HG02884 (cell line): ENCODE results near the gene ZMAT5.

Source experiments
- ATAC-seq: cut with Tn5 transposase; IDR thresholded peaks from one replicate; pipeline ENCODE4 v1.9.1; 2021; ENCODE audit warnings: mild to moderate bottlenecking, moderate library complexity; ENCODE audit not compliant: unreplicated experiment

ZMAT5 gene

DNA sequence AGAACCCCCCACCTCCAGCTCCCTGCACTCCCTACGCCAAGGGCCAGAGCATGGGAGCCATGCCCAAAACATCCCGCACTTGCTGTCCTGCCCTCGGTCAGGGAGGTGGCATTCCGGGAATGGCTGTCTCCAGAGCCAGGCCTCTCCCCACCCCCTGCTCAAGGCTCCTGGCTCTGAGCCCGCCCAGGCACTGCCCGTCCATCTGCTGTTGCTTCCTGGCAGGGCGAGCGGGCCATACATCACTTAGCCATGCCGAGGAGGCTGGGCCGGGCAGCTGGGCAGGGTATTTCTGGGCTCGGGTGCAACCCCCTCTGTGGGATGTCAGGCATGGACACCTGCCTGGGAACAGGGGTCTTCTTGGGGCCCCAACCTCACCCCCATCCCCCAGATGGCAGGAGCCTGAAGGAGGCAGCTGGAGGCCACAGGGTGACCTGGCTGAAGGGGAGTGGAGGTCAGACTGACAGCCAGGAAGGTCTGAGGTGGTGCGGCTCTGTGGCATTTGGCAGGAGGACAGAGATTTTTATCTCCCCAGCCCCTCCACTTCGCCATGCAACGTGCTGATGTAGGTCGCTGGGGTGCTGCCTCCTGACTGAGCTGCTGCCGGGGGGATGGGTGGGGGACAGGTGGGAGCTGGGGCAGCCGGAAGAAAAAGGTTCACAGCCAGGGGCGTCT, 55.7 kb downstream of the ZMAT5 start:
- ATAC-seq: no peak

DNA sequence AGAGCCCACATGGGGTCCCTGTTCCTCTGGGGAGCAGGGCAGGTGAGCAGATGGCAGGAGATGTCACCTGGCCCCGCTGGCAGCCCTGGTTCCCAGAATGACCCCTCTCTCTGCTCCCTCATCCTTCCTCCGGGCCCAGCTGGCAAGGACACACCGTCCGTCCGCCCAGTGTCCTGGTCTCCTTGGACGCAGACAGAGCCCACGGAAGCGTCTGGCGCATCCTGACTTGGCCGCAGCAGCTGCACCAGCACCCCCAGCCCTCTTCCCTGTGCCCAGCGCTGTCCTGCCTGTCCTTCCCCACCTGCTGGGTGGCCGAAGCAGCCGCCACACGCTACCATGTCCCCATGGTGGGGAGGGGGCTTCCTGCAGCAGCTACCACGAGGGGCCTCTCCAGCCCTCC, 56.6 kb downstream of the ZMAT5 start:
- ATAC-seq: no peak

DNA sequence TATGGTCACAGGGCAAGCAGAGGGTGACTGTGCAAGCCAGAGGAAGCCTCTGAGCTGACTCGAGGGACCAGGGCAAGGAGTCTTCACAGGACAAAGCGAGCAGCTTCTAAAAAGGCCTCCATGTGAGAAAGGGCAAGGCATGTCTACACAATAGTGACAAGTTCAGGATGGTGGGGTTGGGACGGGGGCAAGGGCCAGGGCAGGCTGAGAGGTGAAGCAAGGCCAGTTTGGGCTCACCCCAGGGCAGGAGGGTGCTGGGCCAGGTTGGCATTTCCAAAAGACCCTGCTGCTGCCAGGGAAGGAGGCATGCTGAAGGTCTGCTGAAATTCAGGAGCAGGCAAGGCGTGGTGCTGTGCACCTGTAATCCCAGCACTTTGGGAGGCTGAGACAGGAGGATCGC, 59.3 kb downstream of the ZMAT5 start:
- no peak for ATAC-seq

DNA sequence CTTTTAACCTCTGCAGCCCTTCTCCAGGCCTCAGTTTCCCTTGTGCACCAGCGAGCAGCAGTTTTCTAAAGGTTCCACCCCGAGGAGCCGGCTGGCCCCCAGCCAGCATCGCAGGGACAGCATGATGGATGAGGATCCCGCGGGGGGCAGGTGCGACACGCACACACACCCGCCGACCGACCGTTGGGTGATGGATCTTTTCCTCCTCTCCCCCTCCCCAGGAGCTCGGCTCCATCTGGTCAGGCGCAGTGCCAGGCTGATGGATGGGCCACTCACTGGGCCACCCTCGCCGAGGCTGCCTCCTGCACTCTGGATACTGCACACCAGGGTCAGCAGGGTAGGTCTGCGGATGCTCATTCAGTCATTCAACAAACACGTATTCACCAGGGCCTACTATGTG, 59.8 kb downstream of the ZMAT5 start:
- no peak for ATAC-seq

DNA sequence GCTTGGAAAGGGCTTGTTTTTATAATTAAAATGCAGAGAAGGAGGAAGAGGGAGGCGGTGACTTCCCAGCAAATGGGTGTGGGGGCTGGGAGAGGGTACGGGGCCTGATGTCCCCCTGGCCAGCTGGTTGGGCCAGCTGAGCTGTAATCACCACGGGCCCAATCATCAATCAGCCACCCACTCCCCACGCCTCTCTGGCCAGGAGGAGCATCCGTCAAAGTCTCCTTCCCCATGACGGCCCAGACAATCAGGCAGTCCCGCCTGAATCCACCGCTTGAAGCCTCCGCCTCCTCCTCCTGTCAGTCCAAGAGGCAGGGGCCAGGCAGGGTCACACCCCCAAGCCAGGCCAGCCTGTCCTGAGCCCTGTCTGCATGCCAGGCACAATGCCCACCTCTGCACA, 60.3 kb downstream of the ZMAT5 start:
- ATAC-seq: no peak

DNA sequence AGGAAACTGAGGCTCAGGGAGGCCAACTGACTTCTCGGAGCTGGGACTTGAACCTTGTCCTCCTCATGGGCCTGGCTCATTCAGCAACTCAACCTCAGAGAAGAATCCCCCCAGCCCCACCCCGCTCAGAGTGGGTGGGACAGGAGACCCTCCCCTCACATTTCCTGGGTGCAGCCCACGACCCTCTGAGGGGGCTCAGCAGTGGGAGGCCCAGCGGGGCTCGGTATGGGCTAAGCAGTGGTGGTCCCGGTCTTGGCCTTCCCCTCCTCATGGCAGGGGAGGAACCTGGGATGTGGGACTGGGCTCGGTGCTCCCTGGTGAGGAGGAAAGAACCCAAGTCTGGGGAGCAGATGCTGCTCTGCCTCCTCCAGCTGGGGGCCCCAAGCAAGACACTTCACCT, 61.2 kb downstream of the ZMAT5 start:
- ATAC-seq: no peak

DNA sequence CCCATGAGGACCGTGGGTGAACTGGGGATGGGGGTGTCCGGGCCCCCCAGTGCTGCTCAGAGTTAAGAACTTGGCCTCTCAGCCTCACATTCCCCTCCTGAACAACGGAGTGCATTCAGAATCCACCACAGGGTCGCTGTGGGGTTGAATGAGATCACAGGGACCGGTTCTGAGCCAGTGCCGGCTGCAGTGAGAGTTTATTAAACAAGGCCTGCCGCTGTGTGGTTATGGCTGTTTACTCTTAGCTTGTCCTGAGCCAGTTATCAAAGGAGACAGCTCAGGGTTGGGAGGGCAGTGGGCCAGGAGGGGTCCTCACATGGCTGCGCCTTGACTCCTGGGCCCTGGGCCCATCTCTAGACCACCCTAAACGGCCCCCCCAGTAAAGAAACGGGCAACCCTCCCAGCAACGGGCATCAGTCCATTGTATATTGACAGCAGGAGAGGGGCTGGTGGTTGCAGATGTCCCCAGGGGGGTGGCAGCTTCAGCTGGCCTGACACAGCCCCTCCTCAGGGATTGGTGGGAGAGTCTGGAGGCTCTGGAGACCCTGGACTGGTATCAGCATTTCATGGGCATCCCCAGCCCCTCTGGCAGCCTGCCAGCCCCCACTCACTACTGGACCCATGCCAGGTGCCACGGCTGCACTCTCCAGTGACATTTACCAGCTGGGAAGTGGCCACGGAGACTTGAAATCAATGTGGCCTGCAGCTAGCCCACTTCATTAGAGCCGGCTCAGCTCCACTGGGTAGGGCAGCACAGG, 62.1 kb downstream of the ZMAT5 start:
- no peak for ATAC-seq

DNA sequence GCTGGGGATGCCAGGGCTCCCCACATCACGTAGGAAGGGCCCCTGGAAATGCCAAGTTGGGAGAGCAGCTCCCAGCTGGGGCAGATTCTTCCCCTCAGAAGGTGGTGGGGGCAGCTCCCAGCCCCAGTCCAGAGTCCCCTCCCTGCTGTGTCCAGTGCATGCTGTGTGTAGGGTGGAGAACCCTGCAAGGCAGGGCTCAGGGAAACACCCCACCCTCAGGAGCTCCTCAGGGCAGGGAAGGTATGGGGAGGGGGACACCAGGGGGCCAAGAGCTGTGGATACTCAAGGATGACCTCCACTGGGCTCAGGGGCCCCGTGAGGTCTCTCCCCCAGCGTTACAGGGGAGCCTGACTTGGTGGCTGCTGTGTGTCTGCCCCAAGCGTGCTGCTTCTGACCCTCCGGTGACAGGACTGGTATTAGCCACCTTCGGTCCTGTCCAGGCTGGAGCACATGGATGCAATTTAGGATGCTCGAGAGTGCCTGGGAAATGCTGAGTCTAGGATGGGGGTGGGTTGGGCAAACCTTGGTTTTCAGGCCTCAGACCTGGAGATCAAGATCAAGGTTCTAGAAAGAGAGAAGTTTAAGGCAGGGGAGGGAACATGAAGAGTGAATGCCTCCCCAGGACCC, 63.1 kb downstream of the ZMAT5 start:
- no peak for ATAC-seq

DNA sequence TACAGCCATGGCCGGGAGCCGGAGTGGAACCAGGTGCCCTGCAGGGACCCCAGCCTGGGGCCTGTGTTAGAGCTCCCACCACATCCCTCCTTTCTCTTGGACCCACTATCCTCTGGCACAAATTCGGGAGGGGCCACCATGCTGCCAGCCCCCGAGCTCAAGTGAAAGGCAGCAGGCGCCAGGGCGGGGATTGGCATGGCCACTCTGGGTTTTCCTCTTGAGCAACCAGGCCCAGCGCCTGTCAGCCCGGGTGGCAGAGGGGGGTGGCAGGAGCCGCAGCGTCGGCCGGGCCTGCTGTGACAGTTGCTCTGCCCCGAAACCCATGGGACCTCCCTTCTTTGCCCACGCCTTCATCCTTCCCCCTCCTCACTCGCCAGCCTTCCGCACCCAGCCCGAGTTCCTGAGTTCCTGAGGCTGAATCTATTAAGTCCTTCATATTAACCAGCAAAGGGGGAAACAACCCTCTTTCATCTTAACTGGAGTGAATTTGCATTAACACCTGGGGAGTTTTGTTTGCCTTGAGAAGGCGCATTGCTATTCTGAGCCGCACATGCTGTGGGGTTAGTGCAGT, 63.8 kb downstream of the ZMAT5 start:
- no peak for ATAC-seq

DNA sequence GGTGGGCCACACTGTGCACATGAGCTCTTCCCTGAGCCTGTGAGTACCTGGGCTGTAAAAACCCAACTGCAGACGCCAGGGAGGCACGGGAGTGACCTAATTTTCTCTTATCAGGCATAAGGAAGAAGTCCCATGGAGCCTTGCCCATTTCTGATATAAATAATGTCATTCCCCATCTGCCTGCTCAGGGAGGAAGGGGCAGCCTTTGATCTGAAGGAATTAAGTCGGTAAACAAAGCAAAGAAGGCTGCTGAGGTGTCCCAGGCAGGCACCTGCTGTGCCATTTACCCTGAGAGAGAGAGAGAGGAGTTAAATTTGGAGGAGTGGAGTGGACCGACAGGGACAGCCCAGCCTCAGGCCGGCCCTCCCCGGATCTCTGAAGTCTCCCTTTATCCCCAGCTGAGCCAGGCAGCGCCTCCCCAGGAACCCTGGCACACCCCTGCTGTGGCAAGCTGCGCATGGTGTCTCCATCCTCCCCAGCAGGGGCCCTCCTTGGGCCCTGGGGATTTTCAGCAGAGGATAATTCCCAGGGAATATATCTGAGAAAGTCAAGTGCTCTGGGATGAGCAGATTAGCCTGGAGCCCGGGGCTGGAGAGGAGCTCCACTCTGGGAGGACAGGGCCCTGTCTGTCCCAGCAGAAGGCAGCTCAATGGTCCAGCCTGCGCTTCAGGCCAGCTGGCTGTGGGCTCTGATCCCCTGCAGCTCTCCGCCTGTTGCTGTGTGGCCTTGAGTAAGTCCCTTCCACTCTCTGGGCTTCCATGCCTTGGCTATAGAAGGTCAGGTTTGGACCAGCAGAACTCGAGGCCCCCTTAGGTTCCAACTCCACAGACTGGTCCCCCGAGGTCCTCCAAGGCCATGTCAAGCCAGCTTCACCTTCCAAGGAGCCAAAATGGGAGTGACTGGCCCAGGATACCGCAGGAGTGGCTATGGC, 64.5 kb downstream of the ZMAT5 start:
- no peak for ATAC-seq

DNA sequence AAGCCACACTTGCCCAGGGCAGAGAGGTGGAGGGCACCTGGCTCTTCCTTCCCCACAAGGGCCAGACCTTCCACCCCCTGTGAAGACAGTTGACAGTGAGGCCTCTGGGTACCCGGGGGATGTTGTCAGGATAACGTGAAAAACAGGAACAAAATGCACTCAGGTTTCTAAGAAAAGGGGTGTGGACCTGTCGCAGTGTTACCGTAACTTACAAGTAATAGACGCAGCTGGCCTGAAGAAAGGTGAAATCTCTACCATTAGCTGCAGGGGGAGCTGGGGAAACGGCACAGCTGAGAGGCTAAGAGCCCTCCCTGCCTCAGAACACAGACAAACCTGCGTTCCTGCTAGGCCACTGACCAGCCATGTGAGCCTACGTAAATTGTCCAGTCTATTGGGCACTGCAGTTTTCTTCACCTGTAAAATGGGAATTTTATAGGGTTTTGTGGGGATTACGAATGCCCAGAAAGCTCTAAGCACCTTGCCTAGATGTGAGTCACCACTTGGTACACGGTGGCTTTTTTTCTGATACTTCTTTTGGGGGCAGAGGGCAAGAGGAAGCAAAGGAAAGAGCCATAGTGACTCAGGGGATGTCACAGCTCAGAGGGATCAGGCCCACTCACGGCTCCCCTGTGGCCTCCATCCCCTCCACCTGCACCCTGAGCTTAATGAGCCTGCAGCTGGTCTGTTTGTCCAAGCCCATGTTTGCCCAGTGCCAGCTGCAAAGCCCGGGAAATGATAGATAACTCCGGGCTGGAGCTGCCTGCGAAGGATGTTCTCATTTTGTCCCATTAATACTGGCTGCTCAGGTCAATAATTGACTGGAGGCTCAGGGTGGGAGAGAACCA, 65.4 kb downstream of the ZMAT5 start:
- ATAC-seq: no peak

DNA sequence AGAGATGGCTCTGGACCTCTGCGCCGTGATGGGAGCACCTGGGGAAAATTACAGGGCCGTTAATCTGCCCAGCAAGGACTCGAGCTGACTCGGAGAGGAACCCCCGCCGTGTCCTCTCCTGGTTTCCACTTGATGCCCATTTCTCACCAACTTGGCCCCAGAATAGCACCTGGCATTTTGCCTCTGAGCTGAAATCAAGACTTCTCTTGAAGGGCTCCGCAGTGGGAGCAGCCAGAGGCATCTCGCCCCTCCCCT, 66.0 kb downstream of the ZMAT5 start:
- ATAC-seq: no peak

DNA sequence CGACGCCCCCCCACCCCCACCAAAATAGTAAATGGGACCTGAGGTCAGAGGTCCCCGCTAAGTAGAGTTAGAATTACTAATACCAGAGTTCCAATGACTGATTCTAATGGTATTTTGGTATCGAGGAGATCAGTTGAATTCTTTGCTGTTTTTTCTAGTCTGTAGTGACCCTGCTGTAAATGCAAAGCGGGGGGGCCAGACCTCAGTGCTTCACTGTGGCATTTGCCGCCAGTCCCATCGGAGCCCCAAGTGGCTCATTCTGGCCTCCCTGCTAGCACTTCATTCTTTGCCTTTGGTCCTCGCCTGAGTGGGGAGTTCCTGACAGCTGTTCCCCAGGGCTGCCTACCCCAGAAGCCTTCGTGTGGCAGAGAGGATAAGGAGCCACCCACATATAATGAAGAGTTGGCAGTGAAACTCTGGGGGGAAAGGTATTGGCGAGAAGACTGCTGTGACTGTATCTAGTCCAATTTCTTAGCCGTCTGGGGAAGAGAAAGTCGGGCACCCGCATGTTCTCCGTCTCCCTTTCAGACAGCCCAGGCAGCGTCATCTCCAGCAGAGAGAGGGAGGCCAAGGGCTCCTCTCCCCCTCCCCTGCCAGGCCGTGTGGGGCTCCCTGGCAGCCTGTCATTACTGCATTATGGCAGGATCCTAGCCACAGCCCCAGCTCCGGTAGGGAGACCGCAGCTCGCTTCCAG, 66.5 kb downstream of the ZMAT5 start:
- ATAC-seq: no peak

DNA sequence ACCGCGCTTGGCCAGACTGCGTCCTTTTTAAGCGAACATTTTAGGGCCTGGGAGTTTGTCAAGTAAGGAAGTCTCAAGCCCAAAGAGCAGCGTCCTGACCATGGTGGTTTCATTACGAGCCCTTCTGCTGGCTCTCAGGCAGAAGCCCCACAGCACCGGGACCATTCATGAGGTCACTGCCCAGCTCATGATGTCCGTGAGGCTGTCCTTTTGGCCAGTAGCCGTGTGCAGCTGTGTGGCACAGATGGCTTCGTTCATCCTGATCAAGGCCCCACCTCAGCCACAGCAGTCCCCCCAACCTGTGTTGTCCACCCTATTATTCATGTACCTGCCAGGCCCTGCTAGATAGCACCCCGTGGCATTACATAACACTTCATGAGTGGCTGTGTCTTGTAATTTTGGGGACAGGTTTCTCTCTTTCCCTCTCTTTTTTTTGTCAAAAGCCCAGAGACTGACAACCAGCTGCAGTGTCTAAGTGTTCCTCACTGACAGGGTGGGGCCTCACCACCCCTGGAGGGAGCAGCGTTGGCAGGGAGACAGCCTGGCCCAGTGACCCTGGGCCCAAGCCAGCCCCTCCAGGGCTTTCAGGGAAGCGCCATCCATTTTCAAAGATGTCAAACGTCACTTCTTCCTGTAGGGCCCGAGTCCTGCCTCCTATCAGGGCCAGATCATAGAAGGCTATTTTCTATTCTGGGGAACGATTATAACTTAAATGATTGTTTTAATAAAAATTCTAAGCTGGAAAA, 68.8 kb downstream of the ZMAT5 start:
- no peak for ATAC-seq

DNA sequence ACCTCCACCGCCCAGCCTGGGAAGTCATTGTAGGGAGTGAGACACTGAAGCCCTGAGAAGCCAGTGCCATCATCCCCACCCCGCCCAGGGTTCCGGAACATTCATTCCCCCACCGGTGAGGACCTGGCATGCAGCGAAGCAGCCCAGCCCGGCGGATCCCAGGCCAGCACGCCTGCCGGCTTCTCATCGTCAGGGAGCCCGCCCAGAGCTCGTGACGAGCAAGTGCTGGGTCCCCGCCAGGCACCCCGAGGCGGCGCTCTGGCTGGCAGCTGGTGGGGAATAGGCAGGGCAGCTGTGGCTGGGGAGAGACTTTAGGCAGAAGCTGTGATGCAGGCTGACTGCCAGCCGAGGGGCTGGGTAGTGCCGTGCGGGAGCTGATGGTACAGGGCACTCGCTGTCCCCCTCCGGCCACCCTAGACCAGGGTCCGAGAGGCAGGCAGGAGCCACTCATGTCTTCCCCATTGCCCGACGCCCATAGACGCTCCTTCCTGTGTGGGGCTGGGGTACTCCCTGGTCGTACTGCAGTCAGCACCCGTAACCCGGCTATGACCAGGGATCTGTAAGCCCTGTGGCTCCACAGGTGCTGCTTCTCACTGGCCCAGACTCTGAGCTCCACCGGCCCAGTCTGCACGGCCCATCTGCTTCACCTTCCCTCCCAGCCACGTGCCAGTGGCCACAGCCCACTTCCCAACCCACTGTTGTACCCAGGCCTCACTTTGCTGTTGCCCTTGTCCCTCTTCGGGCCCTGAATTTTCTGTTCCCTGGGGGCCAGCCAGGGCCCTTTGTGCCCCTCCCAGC, 71.5 kb downstream of the ZMAT5 start:
- no peak for ATAC-seq

DNA sequence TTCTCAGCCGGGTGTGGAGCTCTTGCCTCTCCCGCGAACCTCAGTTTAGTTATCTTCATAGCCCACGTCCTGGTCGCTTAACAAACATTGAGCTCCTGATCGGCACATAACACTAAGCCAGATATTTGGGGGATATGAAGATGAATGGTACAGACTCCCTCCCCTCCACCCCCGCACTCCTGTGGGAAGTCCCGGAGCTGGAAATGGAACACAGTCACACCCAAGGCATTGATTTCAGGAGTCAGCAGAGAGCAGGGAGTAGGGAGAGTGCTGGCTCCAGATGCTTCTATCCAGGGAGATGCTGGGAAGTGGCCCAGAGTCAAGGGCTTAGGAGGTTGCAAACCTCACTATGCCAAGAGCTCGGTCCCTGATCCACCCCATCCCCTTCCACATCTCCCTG, 73.1 kb downstream of the ZMAT5 start:
- no peak for ATAC-seq

DNA sequence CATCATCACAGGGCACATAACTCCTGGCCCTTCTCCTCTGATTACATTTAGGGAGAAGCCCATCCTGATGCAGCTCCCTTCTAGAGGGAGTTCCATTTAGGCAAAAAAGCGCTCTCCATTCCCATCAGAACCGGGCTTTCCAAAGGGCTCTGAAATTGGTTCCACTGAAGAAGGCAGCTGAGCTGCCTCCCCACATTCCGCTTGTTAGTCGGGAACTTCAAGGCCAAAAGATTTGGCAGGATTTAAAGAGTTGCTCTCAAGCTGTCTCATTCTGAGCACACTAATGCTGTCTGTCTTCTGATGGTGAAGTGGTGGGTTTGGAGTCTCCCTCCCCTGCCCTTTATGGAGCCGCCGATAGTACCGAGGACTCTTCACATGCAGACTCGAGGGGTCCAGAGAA, 73.6 kb downstream of the ZMAT5 start:
- ATAC-seq: no peak

DNA sequence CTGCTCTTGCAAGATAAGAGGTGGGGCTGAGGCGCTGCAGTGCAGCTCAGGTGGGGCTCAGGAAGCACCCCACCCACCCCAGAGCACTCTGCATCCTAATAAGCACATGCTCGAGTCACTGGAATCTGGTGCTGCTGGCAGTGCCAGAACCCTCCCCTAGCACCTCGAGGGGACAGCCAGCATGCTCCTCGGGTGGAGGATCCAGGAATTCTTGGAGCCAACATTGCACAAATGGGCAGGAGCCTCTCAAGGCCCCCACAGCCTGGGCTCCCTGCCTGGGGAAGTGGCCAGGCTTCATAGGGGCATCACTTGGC, 74.5 kb downstream of the ZMAT5 start:
- ATAC-seq: no peak
